ENCODE measurements around the gene STAT3.

The STAT3 gene

GRCh38 chr17:42409523-42410318 lies 21.5 kb upstream of the STAT3 start:
- no peaks in the 10 kb centered on the region for H4K20me1 ChIP-seq (ENCODE audit: insufficient read depth, low read length)
- H3K4me3 ChIP-seq (ENCODE audit: low read depth in 1 of 2, low read length in 2 of 2), result no peak overlapping the region
- DNase-seq, result no peak
- no peaks in the 10 kb centered on the region for H3K79me2 ChIP-seq (ENCODE audit: insufficient read depth, low read length)
- H3K36me3 ChIP-seq (ENCODE audit: insufficient read depth, low read length), result no peaks in the 10 kb centered on the region
- no peaks in the 10 kb centered on the region for H3K9me3 ChIP-seq (ENCODE audit: insufficient read depth, low read length, severe bottlenecking)
- H3K27me3 ChIP-seq (ENCODE audit: insufficient read depth, low read length, poor library complexity), result peaks cover 8% of the 10 kb centered on the region
- H3K4me2 ChIP-seq (ENCODE audit: insufficient read depth, low read length), result no peak overlapping the region
- no peak overlapping the region for H3K9ac ChIP-seq (ENCODE audit: low read depth, low read length)
- H3K27ac ChIP-seq (ENCODE audit: low read length), result no peak overlapping the region
- no peak for ATAC-seq (ENCODE audit: insufficient read depth, low read depth)
- H3K4me1 ChIP-seq (ENCODE audit: insufficient read depth, low read length), result peaks cover 5% of the 10 kb centered on the region
- H2AFZ ChIP-seq (ENCODE audit: low read depth, low read length), result no peak overlapping the region
- TF ChIP-seq EZH2 (IDR thresholded peaks at IDR 0.05; ENCODE audit: borderline replicate concordance, low read depth, low read length, severe bottlenecking), result no peak
- TF ChIP-seq, protein P1, sequence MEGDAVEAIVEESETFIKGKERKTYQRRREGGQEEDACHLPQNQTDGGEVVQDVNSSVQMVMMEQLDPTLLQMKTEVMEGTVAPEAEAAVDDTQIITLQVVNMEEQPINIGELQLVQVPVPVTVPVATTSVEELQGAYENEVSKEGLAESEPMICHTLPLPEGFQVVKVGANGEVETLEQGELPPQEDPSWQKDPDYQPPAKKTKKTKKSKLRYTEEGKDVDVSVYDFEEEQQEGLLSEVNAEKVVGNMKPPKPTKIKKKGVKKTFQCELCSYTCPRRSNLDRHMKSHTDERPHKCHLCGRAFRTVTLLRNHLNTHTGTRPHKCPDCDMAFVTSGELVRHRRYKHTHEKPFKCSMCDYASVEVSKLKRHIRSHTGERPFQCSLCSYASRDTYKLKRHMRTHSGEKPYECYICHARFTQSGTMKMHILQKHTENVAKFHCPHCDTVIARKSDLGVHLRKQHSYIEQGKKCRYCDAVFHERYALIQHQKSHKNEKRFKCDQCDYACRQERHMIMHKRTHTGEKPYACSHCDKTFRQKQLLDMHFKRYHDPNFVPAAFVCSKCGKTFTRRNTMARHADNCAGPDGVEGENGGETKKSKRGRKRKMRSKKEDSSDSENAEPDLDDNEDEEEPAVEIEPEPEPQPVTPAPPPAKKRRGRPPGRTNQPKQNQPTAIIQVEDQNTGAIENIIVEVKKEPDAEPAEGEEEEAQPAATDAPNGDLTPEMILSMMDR (IDR thresholded peaks at IDR 0.05; ENCODE audit: borderline replicate concordance, extremely low read depth, low read length, poor library complexity, severe bottlenecking), result no peak

GRCh38 chr17:42408061-42408460 lies 19.8 kb upstream of the STAT3 start:
- Histone ChIP-seq H3K36me3 (ENCODE audit: insufficient read depth, low read length) (no peaks in the 10 kb centered on the region), H3K79me2 (ENCODE audit: insufficient read depth, low read length) (no peaks in the 10 kb centered on the region), H3K27ac (ENCODE audit: low read length) (no peak overlapping the region), H3K9ac (ENCODE audit: low read depth, low read length) (no peak overlapping the region), H3K27me3 (ENCODE audit: insufficient read depth, low read length, poor library complexity) (peaks cover 8% of the 10 kb centered on the region), H3K9me3 (ENCODE audit: insufficient read depth, low read length, severe bottlenecking) (no peaks in the 10 kb centered on the region), H4K20me1 (ENCODE audit: insufficient read depth, low read length) (no peaks in the 10 kb centered on the region), H3K4me1 (ENCODE audit: insufficient read depth, low read length) (no peaks in the 10 kb centered on the region), H2AFZ (ENCODE audit: low read depth, low read length) (no peak overlapping the region), H3K4me2 (ENCODE audit: insufficient read depth, low read length) (no peak overlapping the region), H3K4me3 (ENCODE audit: low read depth in 1 of 2, low read length in 2 of 2) (no peak overlapping the region)
- ATAC-seq (ENCODE audit: insufficient read depth, low read depth) (no peak), DNase-seq (no peak)
- no peak for TF ChIP-seq EZH2 (IDR thresholded peaks at IDR 0.05; ENCODE audit: borderline replicate concordance, low read depth, low read length, severe bottlenecking)
- TF ChIP-seq, protein P1 (IDR thresholded peaks at IDR 0.05; ENCODE audit: borderline replicate concordance, extremely low read depth, low read length, poor library complexity, severe bottlenecking), result no peak

DNA sequence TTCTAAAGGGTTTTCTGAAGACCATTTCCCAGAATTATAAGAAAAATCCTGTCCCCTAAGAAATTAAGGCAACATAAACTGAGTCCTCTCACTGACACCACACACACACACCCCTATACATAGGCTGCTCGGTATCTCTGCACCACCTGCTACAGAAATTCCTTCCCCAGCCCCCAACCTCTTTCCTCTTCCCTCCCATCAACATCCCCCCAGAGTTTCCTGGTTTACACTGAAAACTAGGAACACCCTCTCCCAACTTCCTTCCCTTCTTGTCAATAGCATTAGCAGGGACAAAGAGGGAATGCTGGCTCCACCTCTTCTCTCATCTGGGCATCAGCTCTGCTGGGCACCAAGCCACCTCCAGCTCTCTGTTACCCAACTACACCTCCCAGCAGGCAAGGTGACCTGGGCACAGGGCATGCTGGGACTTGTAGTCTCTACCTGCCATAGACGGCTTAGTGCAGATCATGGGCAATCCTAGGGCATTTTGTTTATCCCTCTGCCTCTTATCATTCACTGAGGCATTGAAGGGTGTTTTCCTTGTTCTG lies 19.1 kb upstream of the STAT3 start:
- Histone ChIP-seq H3K79me2 (ENCODE audit: insufficient read depth, low read length) (no peaks in the 10 kb centered on the region), H3K4me1 (ENCODE audit: insufficient read depth, low read length) (no peaks in the 10 kb centered on the region), H3K4me3 (ENCODE audit: low read depth in 1 of 2, low read length in 2 of 2) (no peak overlapping the region), H3K27ac (ENCODE audit: low read length) (no peak overlapping the region), H3K36me3 (ENCODE audit: insufficient read depth, low read length) (no peaks in the 10 kb centered on the region), H3K4me2 (ENCODE audit: insufficient read depth, low read length) (no peak overlapping the region), H3K9me3 (ENCODE audit: insufficient read depth, low read length, severe bottlenecking) (no peaks in the 10 kb centered on the region), H4K20me1 (ENCODE audit: insufficient read depth, low read length) (no peaks in the 10 kb centered on the region), H3K27me3 (ENCODE audit: insufficient read depth, low read length, poor library complexity) (peaks cover 12% of the 10 kb centered on the region), H3K9ac (ENCODE audit: low read depth, low read length) (no peak overlapping the region), H2AFZ (ENCODE audit: low read depth, low read length) (no peak overlapping the region)
- TF ChIP-seq EZH2 (IDR thresholded peaks at IDR 0.05; ENCODE audit: borderline replicate concordance, low read depth, low read length, severe bottlenecking), result no peak
- TF ChIP-seq, protein P1 (IDR thresholded peaks at IDR 0.05; ENCODE audit: borderline replicate concordance, extremely low read depth, low read length, poor library complexity, severe bottlenecking), result no peak
- DNase-seq (peak; percentile 45), ATAC-seq (ENCODE audit: insufficient read depth, low read depth) (peak; percentile 71)
